ENCODE results near the gene ASPN.
"Not testable (repeated sequence)": the region's sequence is repeated elsewhere in the genome, so short reads cannot be mapped to it uniquely, and the experiment has no call there.

The ASPN gene

GRCh38 chr9:92435263-92435662 is 47.0 kb downstream of the ASPN start:
- TF ChIP-seq POLR2A (IDR thresholded peaks at IDR 0.05; ENCODE audit: low read depth, low read length), result no peak
- DNase-seq (ENCODE audit: insufficient read length, low spot score) (no peak), FAIRE-seq (no peak)

GRCh38 chr9:92432972-92433548 is 49.2 kb downstream of the ASPN start:
- no peak for FAIRE-seq

GRCh38 chr9:92432350-92432749 is 50.0 kb downstream of the ASPN start:
- TF ChIP-seq POLR2A (IDR thresholded peaks at IDR 0.05; ENCODE audit: low read depth, low read length), result no peak
- FAIRE-seq (no peak), DNase-seq (ENCODE audit: insufficient read length, low spot score) (no peak)

More at GRCh38 chr9:92432972-92433548, 49.2 kb downstream of the ASPN start:
- no peak for DNase-seq (ENCODE audit: insufficient read length, low spot score)
- no peak for TF ChIP-seq POLR2A (IDR thresholded peaks at IDR 0.05; ENCODE audit: low read depth, low read length)

GRCh38 chr9:92429836-92430235 is 52.5 kb downstream of the ASPN start:
- DNase-seq (ENCODE audit: insufficient read length, low spot score) (no peak), FAIRE-seq (no peak)
- TF ChIP-seq POLR2A (IDR thresholded peaks at IDR 0.05; ENCODE audit: low read depth, low read length), result no peak

GRCh38 chr9:92426501-92427145 is 55.7 kb downstream of the ASPN start:
- FAIRE-seq (peak; percentile 52), DNase-seq (ENCODE audit: insufficient read length, low spot score) (no peak)
- TF ChIP-seq POLR2A (IDR thresholded peaks at IDR 0.05; ENCODE audit: low read depth, low read length), result no peak

- DNase-seq (ENCODE audit: insufficient read length, low spot score), result no peak
- no peak for TF ChIP-seq POLR2A (IDR thresholded peaks at IDR 0.05; ENCODE audit: low read depth, low read length)
- no peak for FAIRE-seq
Observed at GRCh38 chr9:92425474-92425873, 56.8 kb downstream of the ASPN start.

GRCh38 chr9:92424340-92424739 is 58.0 kb downstream of the ASPN start, which contains the start of gene OMD:
OMD (minus strand) TSS chr9:92424471; CDS start chr9:92417558, 6,913 bp downstream.
- DNase-seq (ENCODE audit: insufficient read length, low spot score) (no peak), FAIRE-seq (no peak)
- TF ChIP-seq POLR2A (IDR thresholded peaks at IDR 0.05; ENCODE audit: low read depth, low read length), result no peak

GRCh38 chr9:92423612-92424011 is 58.7 kb downstream of the ASPN start:
- TF ChIP-seq POLR2A (IDR thresholded peaks at IDR 0.05; ENCODE audit: low read depth, low read length), result no peak
- DNase-seq (ENCODE audit: insufficient read length, low spot score), result no peak
- FAIRE-seq, result no peak

GRCh38 chr9:92422611-92423338 is 59.5 kb downstream of the ASPN start:
- no peak for TF ChIP-seq POLR2A (IDR thresholded peaks at IDR 0.05; ENCODE audit: low read depth, low read length)
- FAIRE-seq, result peak; percentile 6
- no peak for DNase-seq (ENCODE audit: insufficient read length, low spot score)

GRCh38 chr9:92414566-92414965 is 67.7 kb downstream of the ASPN start:
- FAIRE-seq (no peak), DNase-seq (ENCODE audit: insufficient read length, low spot score) (no peak)
- TF ChIP-seq POLR2A (IDR thresholded peaks at IDR 0.05; ENCODE audit: low read depth, low read length), result no peak

- not testable (repeated sequence) for FAIRE-seq; DNase-seq (ENCODE audit: insufficient read length, low spot score)
Observed at GRCh38 chr9:92411157-92411556, 71.1 kb downstream of the ASPN start.

- TF ChIP-seq POLR2A (IDR thresholded peaks at IDR 0.05; ENCODE audit: low read depth, low read length), result no peak
- DNase-seq (ENCODE audit: insufficient read length, low spot score), result no peak
- FAIRE-seq, result no peak
Observed at GRCh38 chr9:92408747-92409478, 73.4 kb downstream of the ASPN start.

GRCh38 chr9:92407818-92408217 is 74.5 kb downstream of the ASPN start:
- FAIRE-seq, result no peak
- DNase-seq (ENCODE audit: insufficient read length, low spot score), result no peak
- no peak for TF ChIP-seq POLR2A (IDR thresholded peaks at IDR 0.05; ENCODE audit: low read depth, low read length)

GRCh38 chr9:92406477-92406876 is 75.8 kb downstream of the ASPN start:
- DNase-seq (ENCODE audit: insufficient read length, low spot score) (no peak), FAIRE-seq (no peak)
- no peak for TF ChIP-seq POLR2A (IDR thresholded peaks at IDR 0.05; ENCODE audit: low read depth, low read length)

Data from H54 (cell line).